GM18520 (cell line): ENCODE data around the gene DENND10.
A peak's percentile ranks its signal among the peaks of the same experiment; 100 is the strongest.
"Not testable (repeated sequence)": the region's sequence is repeated elsewhere in the genome, so short reads cannot be mapped to it uniquely, and the experiment has no call there.

Experiments
- ATAC-seq: cut with Tn5 transposase; IDR thresholded peaks from one replicate; pipeline ENCODE4 v1.9.1; 2021; ENCODE audit not compliant: unreplicated experiment

The DENND10 gene

DNA sequence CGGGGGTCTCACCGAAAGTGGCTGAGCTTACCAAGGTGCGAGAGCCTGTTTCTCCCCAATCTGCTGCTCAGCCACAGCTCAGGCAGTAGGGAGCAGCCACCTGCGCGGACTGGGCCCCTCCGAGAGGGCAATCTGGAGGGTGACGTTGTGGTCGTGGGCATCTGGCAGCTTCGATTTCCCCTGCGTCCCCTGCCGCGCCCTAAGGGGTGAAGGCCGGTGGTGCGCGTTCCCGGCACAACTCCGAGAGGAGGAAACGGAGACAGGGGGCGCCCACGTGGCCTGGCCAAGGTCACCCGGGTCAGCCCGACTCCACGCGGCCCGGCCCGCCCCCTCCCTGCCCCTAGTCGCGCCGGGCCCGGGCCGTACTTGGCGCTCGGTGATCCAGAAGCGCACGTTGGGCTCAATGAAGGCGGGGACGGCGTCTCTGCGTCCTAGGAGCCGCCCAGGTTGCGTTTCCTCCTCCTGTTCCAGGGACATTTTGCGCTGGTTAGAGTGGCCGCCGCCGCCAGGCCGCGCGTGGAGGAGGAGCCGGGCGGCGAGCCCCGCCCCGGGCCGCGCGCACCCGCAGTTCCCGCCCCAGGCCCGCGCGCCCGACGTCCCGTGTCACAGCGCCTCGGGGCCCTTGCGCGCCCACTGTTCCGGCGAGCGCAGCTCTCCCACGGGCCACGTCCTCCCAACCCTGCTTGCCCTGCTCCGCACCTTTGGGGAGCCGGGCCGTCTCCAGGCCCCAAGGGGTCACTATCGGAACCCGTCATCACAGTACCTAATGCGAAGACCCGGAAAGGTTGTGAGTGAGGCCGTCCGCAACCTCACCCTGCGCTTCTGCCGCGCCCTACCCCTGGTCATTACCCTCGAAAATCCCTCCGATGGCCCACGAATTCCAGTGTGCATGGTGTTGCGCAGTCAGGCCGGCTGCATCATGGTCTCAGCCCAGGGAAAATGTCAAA is 61.5 kb downstream of the DENND10 start, which contains the start of gene SFXN4:
Gene SFXN4, minus strand, starts transcription at position 544 of the 947 bp plus-strand sequence. Its CDS starts 67 bp downstream, at position 477.
- peak; percentile 85 for ATAC-seq

DNA sequence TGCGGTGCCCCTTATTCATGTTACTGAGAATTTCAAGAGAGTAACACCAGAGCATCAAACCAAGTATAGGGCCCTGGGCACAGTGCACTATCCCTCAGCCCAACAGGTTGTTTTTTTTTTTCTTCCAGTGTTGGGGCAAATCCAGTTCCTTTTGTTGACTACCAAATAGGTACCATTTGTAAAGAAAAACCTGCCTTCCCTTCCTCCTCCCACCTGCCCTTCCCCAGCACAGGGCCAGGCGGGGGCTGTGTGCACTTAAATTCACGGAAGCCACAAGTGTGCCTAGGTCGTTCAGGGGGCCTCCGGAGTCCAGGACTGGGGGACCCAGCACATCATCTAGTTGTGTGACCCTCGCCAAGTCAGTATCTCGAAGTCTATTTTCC is 62.2 kb downstream of the DENND10 start:
- no peak for ATAC-seq

DNA sequence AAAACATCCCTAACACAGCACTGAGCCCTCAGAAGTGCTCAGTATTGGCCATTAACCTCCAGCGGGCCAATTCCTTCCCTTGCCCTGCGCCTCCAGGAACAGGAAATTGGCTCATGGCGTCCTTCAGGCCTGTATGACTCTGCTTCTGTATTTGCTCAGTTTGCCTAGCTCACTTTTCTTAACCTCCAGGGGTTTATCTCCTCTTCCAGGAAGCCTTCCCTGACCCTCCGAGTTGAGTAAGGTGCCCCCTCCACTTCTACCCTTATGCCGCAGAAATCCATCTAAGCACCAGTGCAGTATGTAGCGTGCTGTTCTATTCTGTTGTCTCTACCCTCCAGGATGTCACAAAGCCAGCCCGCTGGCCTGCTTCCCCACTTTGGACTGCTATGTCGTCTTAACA is 62.7 kb downstream of the DENND10 start:
- no peak for ATAC-seq

DNA sequence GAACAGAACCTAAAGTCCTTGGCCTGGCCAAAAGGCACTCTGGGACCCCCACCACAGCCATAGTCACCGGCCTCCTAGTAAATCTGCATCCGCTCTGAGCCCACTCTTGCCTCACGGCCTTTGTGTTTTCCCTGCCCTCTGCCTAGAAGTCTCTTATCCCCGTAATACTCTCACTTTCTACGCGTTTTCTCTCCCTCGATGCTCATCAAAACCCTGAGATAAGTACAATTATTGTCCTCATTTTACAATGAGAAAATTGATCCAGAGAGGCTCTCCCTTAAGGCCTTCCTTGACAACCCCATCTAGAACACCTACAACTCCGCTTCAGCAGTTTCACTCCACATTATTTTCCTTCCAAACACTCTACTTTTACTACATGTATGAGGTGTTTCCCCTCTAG is 63.1 kb downstream of the DENND10 start:
- no peak for ATAC-seq

DNA sequence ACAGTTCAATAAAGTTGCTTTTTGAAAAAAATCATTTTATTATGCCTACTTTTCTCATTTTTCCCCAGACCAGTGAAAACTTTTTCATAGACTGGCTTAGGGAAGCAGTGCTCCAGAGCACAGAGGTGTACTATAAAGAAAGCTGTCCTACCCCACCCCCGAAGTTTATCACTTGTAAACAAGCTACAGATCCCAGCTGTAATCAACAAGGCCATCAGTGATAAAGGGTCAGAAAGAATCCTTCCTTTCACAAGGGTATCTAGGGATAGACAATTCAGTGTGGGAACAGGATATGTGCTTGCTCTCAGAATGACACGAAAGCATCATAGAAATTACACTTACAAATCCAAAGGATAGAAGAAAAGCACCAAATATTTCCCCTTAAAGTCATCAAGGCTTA is 70.2 kb downstream of the DENND10 start:
- ATAC-seq, result no peak

DNA sequence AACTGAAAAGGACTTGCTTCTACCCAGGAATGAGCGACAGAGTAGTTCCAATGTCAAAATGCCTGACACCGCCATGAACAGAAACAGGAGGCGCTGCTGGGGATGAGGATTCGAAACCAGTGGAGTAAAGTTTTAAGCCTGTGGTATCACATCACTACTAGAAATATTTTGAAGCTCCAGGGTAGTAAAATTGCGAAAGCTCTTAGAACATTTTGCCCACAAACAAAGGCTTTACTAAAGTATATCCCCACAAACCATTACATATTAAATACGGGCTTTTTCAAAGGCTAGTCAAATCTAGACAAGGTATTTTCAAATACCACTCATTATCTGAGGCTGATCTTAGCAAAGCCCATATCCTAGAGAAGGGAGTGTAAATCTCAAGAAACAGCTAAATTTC is 72.3 kb downstream of the DENND10 start:
- no peak for ATAC-seq

DNA sequence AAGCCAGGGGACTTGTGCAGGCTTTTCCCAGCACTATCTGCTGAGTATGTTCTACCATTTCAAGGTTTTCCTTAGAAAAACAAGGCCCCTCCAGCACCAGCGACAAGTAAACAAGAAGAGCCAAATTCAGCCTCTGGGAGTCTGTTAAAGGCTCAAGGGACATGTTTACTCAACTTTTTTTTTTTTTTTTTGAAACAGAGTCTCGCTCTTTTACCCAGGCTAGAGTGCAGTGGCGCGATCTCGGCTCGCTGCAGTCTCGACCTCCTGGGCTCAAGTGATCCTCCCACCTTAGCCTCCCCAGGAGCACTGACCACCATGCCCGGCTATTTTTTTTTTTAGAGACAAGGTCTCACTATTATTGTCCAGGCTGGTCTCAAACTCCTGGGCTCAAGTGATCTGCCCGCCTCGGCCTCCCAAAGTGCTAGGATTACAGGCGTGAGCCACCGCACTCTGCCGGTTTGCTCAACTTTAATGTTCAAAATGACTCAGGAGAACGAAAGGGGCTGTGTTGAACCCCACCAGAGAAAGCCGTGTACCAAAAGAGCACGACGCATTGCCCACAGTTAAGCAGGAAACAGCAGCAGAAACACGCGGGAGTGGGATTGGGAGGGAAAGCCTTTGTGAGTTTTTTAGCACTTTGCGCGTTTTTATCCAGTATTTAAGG is 73.9 kb downstream of the DENND10 start:
- ATAC-seq, result no peak

DNA sequence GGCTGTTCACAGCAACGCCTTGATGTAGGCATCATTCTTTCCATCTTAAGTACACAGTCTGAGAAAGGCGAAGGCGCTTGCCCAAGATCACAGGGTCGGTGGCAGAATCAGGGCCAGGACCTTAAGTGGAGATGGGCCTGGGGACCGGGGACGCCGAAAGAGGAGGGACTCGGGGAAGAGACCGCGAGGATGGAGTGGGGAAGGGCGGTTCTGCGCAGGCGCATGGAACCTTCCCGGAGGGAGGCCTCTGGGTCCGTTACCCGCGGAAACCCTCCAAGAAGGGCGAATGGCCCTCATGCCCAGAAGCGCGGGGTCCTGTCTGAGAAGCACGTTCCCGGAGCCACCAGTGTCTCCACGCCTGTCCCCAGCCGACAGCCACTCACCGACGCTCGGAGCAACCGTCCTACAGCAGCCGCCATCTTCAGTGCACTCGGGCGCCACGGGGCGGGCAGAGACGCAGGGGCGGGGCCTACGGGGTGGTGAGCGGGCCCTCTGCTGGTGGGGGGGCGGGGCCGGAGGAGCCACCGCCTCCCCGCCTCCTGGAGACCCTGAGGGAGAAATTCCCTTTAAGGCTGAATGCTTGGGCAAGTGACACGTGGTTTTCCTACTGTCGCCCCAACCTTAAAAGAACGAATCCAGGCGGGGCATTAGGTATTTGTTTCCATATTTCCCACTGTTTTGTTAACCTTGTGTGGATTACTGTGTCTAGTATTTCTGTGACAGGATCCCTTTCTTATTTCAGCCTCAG is 74.6 kb downstream of the DENND10 start, which contains the start of gene PRDX3:
Gene PRDX3, minus strand, starts transcription at position 441 of the 748 bp plus-strand sequence. Its CDS starts 22 bp downstream, at position 419.
- peak; percentile 77 for ATAC-seq

DNA sequence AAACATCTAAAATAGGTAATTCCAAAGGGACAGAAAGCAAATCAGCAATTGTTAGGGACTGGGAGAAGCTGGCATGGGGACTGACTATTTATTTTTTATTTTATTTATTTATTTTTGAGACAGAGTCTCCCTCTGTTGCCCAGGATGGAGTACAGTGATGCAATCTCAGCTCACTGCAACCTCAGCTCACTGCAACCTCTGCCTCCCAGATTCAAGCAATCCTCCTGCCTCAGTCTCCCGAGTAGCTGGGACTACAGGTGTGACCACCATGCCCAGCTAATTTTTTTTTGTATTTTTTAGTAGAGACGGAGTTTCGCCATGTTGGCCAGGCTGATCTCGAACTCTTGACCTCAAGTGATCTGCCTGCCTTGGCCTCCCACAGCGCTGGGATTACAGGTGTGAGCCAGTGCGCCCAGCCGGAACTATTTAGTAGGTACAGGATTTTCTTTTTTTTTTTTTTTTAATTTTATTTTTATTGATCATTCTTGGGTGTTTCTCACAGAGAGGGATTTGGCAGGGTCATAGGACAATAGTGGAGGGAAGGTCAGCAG is 77.0 kb downstream of the DENND10 start:
- not testable (repeated sequence) for ATAC-seq

DNA sequence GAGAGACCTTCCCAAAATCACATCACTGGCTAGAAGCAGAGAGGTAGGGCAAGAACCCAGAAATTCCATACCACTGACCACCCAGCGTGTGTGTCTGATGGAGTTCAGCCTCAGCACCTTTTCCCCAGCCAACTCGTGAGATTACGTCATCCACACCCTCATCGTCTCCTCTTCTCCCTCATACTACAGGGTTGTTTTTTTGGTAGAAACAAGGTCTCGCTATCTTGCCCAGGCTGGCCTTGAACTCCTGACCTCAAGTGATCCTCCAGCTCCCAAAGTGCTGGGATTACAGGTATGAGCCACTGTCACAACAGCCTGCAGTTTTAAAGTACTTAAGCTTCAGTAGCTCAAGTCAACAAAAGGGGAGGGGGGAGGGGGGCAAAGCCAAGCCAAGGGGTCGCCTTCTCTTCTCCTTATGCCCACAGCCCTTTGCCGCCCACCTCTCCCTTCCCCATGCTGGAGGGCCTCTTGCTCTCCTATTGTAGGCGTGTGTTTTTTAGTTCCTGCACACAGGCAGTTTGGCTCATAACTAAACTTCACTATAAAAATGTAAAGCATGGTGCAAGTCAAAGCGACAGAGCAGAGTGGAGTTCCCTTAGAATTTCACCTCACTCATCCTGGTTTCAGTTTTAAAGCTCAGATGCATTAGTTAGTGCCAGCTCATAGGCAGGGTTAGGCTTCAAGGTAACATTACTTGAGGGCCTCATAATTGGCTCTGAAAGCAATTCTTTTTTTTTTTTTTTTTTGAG is 79.9 kb downstream of the DENND10 start:
- no peak for ATAC-seq
